ENCODE measurements around the gene MOB1A.

DNA sequence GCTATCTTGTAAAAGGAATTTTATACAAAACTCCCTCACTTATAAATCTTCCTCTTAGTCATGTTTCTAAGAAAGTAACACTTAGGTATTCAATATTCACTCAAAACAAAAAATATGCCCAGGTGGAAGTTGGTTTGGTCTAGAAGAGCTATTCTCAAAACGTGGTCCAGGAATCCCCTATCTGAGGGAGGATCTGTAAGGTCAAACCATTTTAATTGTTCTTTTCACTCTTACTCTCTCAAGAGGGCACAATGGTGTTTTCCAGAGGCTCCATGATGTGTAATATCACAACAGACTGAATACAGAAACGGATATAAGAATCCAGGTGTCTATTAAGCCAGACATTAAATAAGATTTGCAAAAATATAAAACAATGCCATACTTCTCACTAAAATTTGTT, 9.9 kb downstream of the MOB1A start:
- TF ChIP-seq POLR2AphosphoS5 (IDR thresholded peaks at IDR 0.05; ENCODE audit: borderline replicate concordance, low read depth, low read length) = no peak
- no peak for TF ChIP-seq EZH2 (IDR thresholded peaks at IDR 0.05)
